HG03521 (cell line): ENCODE results near the gene POU2AF3.

Experiments used
- ATAC-seq: cut with Tn5 transposase; IDR thresholded peaks from one replicate; pipeline ENCODE4 v1.9.1; 2021; ENCODE audit warnings: mild to moderate bottlenecking, moderate library complexity; ENCODE audit not compliant: unreplicated experiment

Gene POU2AF3

DNA sequence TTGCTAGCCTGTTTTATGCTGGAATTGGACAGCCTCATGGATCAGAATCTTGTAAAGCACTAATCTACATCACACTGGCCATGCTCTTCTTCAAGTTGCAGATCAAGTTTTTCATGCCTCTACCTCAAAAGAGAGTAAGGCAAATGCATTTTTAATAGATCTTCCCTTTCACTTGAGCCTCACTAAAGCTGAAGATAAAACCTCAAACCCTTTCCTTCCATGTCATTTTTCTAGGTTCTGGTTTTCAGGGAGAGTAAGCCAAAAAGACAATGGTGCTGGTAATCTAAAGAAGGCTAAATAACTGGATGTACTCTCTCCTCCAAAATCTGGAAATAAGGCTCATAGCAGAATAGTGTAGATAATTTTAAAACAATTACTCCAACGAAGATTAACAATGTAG, 52.5 kb downstream of the POU2AF3 start:
- no peak for ATAC-seq

DNA sequence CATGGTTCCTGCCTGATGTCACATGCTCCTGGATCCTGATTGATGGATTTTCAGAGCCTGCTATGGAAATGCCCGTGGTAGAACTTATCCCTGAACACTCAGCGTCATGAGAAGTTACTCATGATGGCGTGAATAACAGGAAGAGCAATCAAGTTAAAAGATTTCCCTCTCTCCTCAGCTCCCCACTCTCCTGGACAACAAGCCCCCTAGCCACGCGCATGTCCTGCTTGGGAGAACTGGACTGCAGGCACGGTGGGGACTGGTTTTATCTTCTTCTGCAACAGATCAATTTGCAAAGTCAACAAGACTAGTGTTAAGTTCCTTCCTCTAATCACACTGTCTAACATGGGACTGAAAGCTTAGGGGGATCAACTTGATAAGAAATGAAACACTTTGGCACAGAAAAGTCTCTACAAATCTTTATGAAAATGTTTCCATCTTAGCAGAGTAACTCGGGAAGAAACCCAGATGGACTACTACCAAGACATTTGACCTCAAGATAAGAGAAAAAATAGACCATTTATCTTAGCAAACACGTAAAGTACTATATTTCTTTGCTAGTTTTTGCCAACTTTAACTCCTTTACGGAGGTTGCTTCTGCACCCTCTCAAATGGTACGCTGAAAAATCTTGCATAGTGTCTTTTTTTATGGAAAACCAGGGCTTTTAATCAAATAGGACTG, 53.2 kb downstream of the POU2AF3 start:
- no peak for ATAC-seq

DNA sequence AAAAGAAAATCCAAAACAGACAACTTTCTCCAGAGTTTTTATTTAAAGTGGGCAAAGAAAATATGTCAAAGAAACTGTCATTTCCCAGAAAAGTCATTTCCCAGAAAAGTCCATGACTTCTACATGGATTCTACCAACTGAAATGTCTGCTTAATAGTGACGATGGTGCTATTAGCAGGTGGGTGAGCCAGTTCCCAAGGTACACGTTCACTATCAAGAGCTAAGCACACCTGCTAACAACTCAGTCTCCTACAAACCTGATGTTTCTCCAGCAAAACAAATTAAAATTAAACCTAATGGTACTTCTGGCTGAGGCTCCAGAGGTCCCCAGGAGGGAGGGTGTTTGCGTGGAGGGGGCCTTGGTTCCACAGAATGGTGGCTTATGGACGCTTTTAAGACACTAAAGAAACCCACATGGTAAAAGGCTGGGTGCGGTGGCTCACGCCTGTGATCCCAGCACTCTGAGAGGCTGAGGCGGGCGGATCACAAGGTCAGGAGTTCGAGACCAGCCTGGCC, 53.9 kb downstream of the POU2AF3 start:
- ATAC-seq = no peak

DNA sequence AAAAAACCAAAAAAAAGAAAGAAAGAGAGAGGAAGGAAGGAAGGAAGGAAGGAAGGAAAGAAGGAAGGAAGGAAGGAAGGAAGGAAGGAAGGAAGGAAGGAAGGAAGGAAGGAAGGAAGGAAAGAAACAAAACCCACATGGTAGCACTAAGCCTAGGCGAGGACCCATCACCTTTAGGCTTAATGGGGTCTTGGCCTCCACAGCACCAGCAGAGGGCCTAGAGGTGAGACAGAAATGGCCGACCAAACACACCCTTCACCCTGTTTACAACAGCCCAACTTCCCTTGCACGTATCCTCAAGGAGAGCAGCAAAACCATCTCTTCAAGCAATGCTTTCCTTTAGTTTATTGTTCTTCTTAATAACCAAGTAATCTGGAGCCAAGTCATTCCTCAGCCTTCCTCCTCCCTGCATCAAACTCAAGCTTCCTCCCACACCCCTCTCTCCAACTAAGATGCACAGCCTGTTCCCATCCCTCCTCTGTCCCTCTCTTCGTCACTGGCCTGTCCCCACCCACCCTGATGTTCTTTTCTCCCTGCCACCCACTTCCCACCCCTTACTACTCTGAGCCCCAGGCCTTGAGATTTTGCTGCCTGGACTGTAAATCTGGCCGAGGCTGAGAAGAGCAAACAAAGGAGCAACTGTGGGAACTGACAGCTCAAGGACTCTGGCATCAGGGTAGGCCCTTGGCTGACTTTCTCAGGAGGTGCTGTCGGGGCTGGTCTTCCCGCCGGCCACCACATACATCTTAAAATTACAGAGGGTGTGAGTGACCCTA, 54.8 kb downstream of the POU2AF3 start:
- no peak for ATAC-seq

DNA sequence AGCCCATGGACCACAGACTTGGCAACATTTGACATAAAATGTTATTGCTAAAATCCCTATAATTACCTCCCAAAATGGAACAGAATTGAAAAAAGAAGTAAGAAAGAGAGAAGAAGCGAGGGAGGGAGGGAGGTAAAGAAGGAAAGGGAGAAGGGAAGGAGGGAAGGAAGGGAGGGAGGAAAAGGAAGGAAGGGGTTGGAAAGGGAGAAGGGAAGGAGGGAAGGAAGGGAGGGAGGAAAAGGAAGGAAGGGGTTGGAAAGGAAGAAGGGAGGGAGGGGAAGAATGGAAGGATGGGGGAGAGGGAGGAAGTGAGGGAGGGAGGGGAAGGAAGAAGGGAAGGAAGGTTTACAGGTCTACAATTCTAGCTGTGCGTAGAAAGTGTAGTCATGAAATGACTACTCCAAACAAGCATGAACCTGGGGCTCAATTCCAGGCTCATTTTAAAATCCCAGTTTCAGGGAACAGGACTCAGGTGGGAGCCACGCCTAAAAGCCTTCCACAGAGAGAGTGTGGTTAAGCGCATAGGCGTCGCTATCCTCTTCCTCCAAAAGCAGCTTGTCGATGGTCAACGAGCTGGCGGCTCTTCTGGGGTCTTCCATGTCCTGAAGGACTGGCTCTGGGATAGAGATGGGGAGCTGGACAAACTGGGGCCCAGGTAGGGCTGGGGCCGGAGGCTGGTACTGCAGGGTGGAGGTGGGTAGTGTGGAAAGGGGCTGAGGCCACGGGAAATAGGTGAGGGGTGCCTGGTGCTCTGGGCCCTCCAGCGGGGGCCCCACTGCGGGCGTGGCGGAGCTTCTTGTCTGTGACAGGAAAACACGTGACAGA, 55.6 kb downstream of the POU2AF3 start:
- no peak for ATAC-seq

DNA sequence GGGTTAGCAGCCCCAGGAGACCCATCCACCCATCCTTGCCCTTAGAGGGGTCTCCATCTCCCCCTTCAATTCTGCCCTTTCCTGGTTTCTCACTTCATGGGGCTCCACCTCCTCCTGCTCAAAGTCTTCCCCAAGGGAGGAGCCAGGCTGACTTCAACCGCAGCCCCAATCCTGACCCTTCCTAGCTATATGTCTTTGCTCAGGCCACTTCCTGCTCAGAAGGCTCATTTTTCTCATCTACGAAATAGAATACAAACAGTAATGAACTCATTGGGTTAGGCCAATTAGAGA, 56.2 kb downstream of the POU2AF3 start:
- ATAC-seq = no peak

DNA sequence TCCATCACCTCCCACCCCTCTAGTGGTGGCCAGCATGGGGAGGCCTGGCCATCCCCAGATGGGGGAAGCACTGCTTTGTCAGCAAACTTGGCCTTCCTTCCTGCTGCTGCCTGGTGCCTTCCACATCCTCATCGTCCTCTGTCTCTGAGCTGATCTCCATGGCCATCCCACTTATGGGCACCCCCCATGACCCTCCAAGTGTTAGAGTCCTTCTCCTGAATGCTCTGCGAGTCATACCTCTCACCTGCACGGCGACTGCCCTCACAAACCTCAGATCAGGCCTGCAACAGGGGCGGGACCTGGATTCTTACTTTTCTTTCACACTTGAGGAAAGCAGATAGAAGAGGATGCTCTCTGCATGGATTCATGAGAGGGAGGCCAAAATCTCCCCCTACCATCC, 56.8 kb downstream of the POU2AF3 start:
- ATAC-seq = no peak

DNA sequence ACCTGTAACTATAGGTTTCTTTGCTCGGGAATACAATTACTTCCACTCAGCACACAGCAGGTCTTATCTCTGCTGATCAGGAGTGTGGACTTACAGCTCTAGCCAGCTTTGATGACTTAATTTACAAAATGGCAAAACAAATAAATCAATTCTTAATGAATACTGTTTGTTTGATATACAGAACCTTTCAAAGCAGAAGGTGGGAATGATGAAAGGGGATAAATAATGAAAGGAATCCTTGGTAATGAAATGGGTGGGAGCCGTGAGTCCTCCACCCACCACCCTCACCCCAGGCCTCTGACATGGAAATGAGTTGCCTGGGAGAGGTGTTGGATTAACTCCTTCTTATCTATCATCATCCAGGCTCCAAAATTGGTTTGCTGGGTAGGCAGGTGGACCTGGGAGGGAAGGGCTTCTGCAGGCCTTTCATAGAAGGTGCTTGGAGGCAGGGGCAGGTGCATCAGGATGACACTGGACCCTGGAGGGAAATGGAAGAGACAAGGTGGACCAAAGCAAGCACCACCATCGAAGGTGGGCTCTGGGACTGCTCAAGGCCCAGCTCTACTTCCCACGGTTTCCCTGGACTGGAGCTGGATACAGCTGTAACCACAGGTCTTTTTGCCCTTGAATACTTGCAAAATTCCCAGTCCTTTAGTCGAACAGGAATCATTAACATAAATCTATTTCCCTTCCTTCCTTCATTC, 57.8 kb downstream of the POU2AF3 start:
- no peak for ATAC-seq

DNA sequence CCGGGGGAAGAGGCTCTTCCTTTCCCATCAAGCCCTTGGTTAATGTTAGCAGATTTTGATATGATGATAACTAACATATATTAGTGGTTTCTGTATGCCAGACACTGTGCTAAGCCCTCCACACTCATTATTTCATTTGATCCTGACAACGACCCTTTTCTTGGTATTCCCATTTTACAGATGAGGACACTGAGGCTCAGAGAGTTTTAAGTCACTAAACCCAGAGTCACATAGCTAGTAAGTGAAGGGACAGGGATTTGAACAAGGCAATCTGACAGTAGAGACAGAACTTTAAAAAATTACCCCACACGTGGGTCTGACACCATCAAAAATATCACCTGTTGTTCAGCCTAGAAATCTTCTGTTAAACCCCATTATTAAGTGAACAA, 58.3 kb downstream of the POU2AF3 start:
- no peak for ATAC-seq

DNA sequence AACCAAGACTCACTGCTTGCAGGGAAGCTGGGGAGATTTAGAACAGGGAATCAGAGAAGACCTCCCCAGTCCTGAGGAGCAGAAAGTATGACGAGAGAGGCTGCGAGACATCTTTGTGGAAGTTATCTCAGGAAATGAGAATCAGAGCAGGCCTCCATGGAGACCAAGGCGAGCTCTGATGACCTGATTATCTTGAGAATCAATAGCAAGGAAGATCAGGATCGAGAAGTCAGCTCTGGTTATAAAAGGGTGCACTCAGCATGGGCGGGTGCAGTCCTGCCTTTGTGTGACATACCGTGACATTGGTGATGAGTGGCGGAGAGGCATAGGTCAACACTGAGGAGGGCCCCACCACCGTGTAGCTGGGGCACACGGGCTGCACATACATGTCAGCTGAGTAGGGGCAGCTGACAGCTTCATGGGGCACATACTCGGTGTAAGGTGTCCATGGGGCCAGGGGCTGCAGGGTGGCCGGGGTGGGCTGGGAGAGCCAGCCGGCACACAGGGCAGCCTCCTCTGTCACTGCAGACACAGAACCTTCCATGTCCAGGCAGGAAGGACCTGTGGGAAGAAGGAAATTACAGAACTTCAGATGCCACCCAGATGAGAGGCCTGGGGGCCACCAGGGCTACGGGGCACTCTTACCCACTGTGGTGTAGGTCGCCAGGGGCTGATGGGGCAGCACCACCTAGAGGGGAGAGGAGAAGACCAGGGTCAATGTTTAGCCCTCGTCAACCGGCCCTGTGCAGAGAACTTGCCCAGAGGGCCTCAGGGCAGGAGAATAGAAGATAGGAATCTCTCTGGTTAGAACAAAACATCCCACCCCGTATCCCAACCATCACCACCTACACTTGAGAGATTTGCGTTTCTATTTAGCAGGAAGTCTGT, 59.0 kb downstream of the POU2AF3 start:
- ATAC-seq = no peak
